Neutrophil (primary cell): ENCODE results near the gene FOXP4.
"Not testable (repeated sequence)": the region's sequence is repeated elsewhere in the genome, so short reads cannot be mapped to it uniquely, and the experiment has no call there.

Experiments used
- H3K27ac ChIP-seq: fragments of 200-600 bp; sonication (generic); 2 replicates; pipeline ENCODE4 v1.5.1; 2016; ENCODE audit warnings: mild to moderate bottlenecking, moderate library complexity
- H3K27me3 ChIP-seq: fragments of 200-600 bp; sonication (generic); 2 replicates; pipeline ENCODE4 v1.6.0; 2016; ENCODE audit warnings: mild to moderate bottlenecking
- H3K36me3 ChIP-seq: fragments of 200-600 bp; sonication (generic); 2 replicates; pipeline ENCODE4 v1.5.1; 2017
- H3K4me1 ChIP-seq, 2 experiments: fragments of 200-600 bp in 1 of 2; sonication (generic) in 1 of 2; 1 replicate in 1 of 2; 2 replicates in 1 of 2; pipeline versions ENCODE4 v1.5.1 to v1.6.1; 2013 to 2016; ENCODE audit warnings: low read depth in 1 of 2, low read length in 1 of 2, mild to moderate bottlenecking in 1 of 2, moderate library complexity in 1 of 2; ENCODE audit not compliant: control insufficient read depth in 1 of 2, insufficient read depth in 1 of 2
- H3K4me3 ChIP-seq, 2 experiments: fragments of 200-600 bp in 1 of 2; sonication (generic) in 1 of 2; 1 replicate in 1 of 2; 2 replicates in 1 of 2; pipeline ENCODE4 v1.5.1; 2013 to 2016; ENCODE audit warnings: low read depth in 1 of 2, low read length in 1 of 2, mild to moderate bottlenecking in 1 of 2, moderate library complexity in 1 of 2
- H3K9me3 ChIP-seq: fragments of 200-600 bp; sonication (generic); 2 replicates; pipeline ENCODE4 v1.5.1; 2016
- CTCF ChIP-seq: fragments of 200-600 bp; sonication (generic); IDR thresholded peaks from 2 replicates; pipeline ENCODE4 v1.5.1; 2016; ENCODE audit warnings: antibody characterized with exemption

The FOXP4 gene

DNA sequence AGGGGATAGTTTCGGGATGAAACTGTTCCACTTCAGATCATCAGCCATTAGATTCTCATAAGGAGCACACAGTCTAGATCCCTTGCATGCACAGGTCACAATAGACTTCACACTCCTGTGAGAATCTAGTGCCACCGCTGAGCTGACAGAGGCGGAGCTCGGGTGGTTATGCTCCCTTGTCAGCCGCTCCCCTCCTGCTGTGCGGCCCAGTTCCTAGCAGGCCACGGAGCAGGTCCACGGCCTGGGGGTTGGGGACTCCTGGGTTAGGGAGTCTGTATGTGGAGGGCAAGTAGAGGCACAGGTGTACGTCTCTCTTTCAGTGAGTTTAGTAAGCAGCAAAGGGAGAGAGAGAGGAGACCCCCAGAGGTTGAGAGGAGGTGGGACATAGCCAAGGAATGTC is 61.6 kb downstream of the FOXP4 start:
- Histone ChIP-seq H3K9me3 (no peaks in the 10 kb centered on the region), H3K4me3 (no peak overlapping the region), H3K27me3 (peaks cover 4% of the 10 kb centered on the region), H3K27ac (no peak overlapping the region), H3K36me3 (no peaks in the 10 kb centered on the region), H3K4me1 (no peaks in the 10 kb centered on the region)
- TF ChIP-seq CTCF = no peak

- TF ChIP-seq CTCF = no peak
- Histone ChIP-seq H3K27me3 (no peaks in the 10 kb centered on the region), H3K4me1 (no peaks in the 10 kb centered on the region), H3K36me3 (no peaks in the 10 kb centered on the region), H3K27ac (no peak overlapping the region), H3K4me3 (no peak overlapping the region), H3K9me3 (no peaks in the 10 kb centered on the region)
Observed at GRCh38 chr6:41608443-41609151, 62.4 kb downstream of the FOXP4 start.

DNA sequence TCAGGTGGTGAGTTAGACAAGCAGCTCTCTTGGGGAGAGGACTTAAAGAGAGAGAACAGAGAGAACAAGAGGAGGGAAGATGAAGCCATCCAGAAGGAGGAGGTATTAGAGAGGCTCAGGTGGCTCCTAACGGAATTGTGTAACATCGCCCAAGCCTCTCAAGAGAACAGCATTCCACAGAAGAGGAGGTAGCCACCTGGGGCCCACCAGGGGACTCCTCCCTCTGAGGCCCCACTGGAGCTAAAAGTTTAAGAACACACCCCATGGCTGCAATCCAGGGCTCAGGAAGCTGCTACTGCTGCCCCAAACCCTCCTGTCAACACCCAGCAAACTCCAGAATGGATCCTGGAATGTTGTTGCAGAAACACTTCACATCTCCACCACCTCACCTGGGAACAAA is 68.5 kb downstream of the FOXP4 start:
- no peak overlapping the region for H3K27ac ChIP-seq
- no peak for TF ChIP-seq CTCF
- peaks cover 10% of the 10 kb centered on the region for H3K27me3 ChIP-seq

DNA sequence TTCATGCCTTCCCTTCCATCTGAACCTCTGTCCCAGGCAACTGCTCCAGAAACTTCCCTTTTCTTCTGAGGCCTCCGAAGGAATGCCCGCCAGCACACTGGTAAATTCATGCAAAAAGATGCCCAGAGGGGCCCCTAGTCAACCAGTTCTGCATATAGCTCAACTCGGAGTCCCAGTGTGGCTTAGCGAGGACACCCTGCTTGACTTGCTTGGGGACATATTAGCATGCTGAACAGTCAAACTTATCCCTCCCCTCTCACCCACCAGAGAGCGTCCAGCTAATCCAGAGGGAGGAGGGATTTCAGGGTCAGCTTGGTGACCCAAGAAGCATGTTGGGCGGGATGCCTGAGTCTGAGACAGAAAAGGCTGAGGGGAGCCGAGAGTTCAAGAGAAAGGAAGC is 69.1 kb downstream of the FOXP4 start:
- Histone ChIP-seq H3K36me3 (no peaks in the 10 kb centered on the region), H3K9me3 (no peaks in the 10 kb centered on the region), H3K27me3 (peaks cover 10% of the 10 kb centered on the region), H3K4me1 (no peaks in the 10 kb centered on the region), H3K27ac (no peak overlapping the region), H3K4me3 (no peak overlapping the region)
- no peak for TF ChIP-seq CTCF

More for the DNA sequence above, 68.5 kb downstream of the FOXP4 start:
- no peaks in the 10 kb centered on the region for H3K4me1 ChIP-seq
- no peaks in the 10 kb centered on the region for H3K36me3 ChIP-seq
- no peaks in the 10 kb centered on the region for H3K9me3 ChIP-seq
- no peak overlapping the region for H3K4me3 ChIP-seq

DNA sequence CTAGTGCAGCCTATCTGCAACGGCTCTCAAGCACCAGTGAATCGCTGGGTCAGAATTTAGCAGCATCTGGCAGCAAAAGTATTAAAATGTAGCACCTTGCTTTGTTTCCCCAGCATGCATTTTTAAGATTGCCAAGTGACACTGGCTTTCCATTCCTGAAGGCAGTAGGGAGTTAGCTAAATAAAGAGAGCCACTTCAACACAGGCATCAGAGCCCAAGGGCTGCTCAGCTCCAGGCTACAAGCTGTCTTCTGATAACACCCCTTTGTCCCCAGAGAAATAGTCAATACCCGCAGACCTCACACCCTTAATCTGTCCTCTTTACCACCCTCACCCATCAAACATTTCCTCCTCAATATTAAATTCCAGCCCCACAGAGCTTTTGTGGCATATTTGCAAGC is 72.4 kb downstream of the FOXP4 start:
- no peaks in the 10 kb centered on the region for H3K4me1 ChIP-seq
- H3K9me3 ChIP-seq = no peaks in the 10 kb centered on the region
- no peak overlapping the region for H3K27ac ChIP-seq
- H3K27me3 ChIP-seq = peaks cover 10% of the 10 kb centered on the region
- no peak for TF ChIP-seq CTCF
- no peak overlapping the region for H3K4me3 ChIP-seq
- H3K36me3 ChIP-seq = no peaks in the 10 kb centered on the region

GRCh38 chr6:41619193-41619592 is 73.0 kb downstream of the FOXP4 start:
- H3K27ac ChIP-seq, H3K4me3 ChIP-seq, H3K4me1 ChIP-seq, H3K9me3 ChIP-seq, H3K36me3 ChIP-seq, H3K27me3 ChIP-seq: not testable (repeated sequence)
